ENCODE measurements around the gene TMEM17. TPM values are rescaled to one million over a fixed set of nuclear protein-coding genes. Genes with fewer than 3 reads are reported as not detected.
A peak's percentile ranks its signal among the peaks of the same experiment; 100 is the strongest.

Gene TMEM17
- total and polyA plus RNA-seq, 9 of the 15 experiments (the other 6 are each of a cell fraction or from before 2014, with no cell fraction given) = 0.58 to 2.2 (median 1.2) TPM

DNA sequence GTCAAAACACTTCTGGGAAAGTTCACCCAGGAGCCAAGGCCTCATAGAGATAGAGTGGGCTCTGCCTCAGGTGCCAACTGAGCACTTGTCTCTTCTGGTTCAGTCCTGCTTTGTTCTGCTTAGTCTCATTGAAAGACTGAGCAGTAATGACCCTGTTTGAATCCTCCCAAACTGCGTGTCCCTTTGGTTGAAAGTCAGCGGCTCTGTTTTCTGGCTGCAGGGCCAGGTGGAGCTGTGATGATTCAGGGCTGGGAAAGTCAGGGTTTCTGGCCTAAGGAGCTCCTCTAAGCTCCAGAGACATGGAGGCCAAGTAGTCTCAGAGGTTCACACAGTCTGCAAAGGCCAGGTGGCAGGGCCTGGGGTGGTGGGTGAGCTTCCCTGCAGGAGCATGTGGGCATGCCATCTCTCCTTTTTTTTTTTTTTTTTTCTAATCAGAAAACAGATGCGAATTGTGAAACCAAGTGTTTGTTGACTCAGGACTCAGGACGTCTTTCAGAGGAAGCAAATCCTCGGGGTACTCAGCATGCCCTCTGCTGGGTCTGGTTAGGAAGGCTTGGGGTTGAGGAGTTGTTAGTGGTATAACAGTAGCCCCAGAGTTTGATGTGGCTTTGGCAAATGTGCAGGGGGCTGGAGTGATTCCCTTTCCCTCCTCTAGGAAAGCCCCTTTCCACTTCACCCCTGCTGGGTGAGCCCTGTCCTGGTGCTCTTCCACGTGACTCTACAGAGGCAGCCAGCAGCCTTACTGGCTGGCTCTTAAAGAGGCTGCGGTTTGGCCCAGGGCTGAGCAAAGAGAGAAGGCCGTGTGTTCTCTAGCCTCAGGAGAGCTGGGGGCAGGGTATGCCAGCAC lies 38.3 kb downstream of the TMEM17 start:
- WGBS (ENCODE audit: insufficient coverage, low coverage, missing lambda C conversion rate) = 19% methylated on average over 7 of the region's 8 CpGs
- in situ Hi-C loops (cut with MboI) = no loop called here

More for the DNA sequence above, 38.3 kb downstream of the TMEM17 start:
- peak overlapping the region; percentile 28 for H2AFZ ChIP-seq (ENCODE audit: low read depth, low read length)
- H3K4me3 ChIP-seq = no peak overlapping the region
- H3K9me1 ChIP-seq (ENCODE audit: control insufficient read depth, insufficient read depth, low read length) = no peaks in the 10 kb centered on the region
- peak; percentile 53 for ATAC-seq
- POLR2A ChIA-PET = interaction anchor here (1.0 to 1.3 kb wide), 3 partner anchors 9 to 36 kb away, joined by 3 to 6 read pairs (median 4); no protein-coding TSS in a partner anchor
- CTCF ChIA-PET (ENCODE audit: low intra/inter-chr PET ratio) = no interaction called here
- H4K20me1 ChIP-seq (replicated peaks; ENCODE audit: control insufficient read depth, insufficient read depth, low read length) = no peaks in the 10 kb centered on the region
- peaks cover 2 to 13% of the 10 kb centered on the region in 2 experiments; a peak in 2 of 5 replicates for H3K27me3 ChIP-seq (ENCODE audit: control insufficient read depth in 2 of 2, insufficient read depth in 2 of 2, low read length in 2 of 2)
- TF ChIP-seq, protein P1, sequence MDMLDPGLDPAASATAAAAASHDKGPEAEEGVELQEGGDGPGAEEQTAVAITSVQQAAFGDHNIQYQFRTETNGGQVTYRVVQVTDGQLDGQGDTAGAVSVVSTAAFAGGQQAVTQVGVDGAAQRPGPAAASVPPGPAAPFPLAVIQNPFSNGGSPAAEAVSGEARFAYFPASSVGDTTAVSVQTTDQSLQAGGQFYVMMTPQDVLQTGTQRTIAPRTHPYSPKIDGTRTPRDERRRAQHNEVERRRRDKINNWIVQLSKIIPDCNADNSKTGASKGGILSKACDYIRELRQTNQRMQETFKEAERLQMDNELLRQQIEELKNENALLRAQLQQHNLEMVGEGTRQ (CRISPR knock-in tag; IDR thresholded peaks at IDR 0.05) = peak; percentile 26; the same call in 1 of the 2 replicates
- TF ChIP-seq, protein P2, sequence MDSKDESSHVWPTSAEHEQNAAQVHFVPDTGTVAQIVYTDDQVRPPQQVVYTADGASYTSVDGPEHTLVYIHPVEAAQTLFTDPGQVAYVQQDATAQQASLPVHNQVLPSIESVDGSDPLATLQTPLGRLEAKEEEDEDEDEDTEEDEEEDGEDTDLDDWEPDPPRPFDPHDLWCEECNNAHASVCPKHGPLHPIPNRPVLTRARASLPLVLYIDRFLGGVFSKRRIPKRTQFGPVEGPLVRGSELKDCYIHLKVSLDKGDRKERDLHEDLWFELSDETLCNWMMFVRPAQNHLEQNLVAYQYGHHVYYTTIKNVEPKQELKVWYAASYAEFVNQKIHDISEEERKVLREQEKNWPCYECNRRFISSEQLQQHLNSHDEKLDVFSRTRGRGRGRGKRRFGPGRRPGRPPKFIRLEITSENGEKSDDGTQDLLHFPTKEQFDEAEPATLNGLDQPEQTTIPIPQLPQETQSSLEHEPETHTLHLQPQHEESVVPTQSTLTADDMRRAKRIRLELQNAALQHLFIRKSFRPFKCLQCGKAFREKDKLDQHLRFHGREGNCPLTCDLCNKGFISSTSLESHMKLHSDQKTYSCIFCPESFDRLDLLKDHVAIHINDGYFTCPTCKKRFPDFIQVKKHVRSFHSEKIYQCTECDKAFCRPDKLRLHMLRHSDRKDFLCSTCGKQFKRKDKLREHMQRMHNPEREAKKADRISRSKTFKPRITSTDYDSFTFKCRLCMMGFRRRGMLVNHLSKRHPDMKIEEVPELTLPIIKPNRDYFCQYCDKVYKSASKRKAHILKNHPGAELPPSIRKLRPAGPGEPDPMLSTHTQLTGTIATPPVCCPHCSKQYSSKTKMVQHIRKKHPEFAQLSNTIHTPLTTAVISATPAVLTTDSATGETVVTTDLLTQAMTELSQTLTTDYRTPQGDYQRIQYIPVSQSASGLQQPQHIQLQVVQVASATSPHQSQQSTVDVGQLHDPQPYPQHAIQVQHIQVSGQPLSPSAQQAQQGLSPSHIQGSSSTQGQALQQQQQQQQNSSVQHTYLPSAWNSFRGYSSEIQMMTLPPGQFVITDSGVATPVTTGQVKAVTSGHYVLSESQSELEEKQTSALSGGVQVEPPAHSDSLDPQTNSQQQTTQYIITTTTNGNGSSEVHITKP (IDR thresholded peaks at IDR 0.05; ENCODE audit: partially characterized antibody) = peak; percentile 36
- TF ChIP-seq RBM15 (IDR thresholded peaks at IDR 0.05; ENCODE audit: insufficient read depth, low read length) = no peak
- no peak for DNase-seq (ENCODE audit: extremely low read depth in 1 of 4, low spot score in 3 of 4)
- H3K9ac ChIP-seq (ENCODE audit: insufficient read depth in 1 of 2, low read depth in 2 of 2, low read length in 2 of 2) = no peak overlapping the region
- FAIRE-seq = no peak
- no peak overlapping the region for H3K4me2 ChIP-seq (ENCODE audit: insufficient read depth, low read length)
- intact Hi-C loops (cut with micrococcal nuclease) = no loop called here
- no TSS peak for BruUV-seq (replicated peaks)
- H3K4me1 ChIP-seq (replicated peaks in 1 of 2; ENCODE audit: control insufficient read depth in 2 of 2, insufficient read depth in 2 of 2, low read length in 2 of 2) = no peaks in the 10 kb centered on the region
- H3K79me2 ChIP-seq (ENCODE audit: control insufficient read depth, insufficient read depth, low read length) = no peaks in the 10 kb centered on the region
- H3K36me3 ChIP-seq (ENCODE audit: control insufficient read depth, insufficient read depth, low read length) = no peaks in the 10 kb centered on the region
- no peak overlapping the region for H3K27ac ChIP-seq (ENCODE audit: extremely low read depth, low read depth, low read length)
- H3K9me3 ChIP-seq (replicated peaks; ENCODE audit: control insufficient read depth, insufficient read depth, low read depth, low read length) = no peaks in the 10 kb centered on the region
